GM23248 (cell line): ENCODE data around the gene HSBP1L1. TPM values are rescaled to one million over a fixed set of nuclear protein-coding genes. Genes with fewer than 3 reads are reported as not detected.

ENCODE experiments used
- DNase-seq: peaks from one replicate; pipeline ENCODE4 v3.0.0-alpha.2; 2015
- H2AFZ ChIP-seq: fragments of 200-600 bp; sonication (generic); 2 replicates; pipeline ENCODE4 v1.6.1; 2016; ENCODE audit warnings: antibody characterized with exemption
- H3F3A ChIP-seq: fragments of 200-600 bp; sonication (generic); 2 replicates; pipeline ENCODE4 v1.6.1; 2016; ENCODE audit warnings: mild to moderate bottlenecking, antibody characterized with exemption, mixed run types; ENCODE audit not compliant: insufficient read depth
- H3K27ac ChIP-seq: fragments of 200-600 bp; sonication (generic); 2 replicates; pipeline ENCODE4 v1.5.1; 2016; ENCODE audit warnings: mild to moderate bottlenecking
- H3K27me3 ChIP-seq: fragments of 200-600 bp; sonication (generic); replicated peaks from 2 replicates; pipeline ENCODE4 v1.6.1; 2016; ENCODE audit warnings: mild to moderate bottlenecking; ENCODE audit not compliant: insufficient read depth
- H3K36me3 ChIP-seq: fragments of 200-600 bp; sonication (generic); 2 replicates; pipeline ENCODE4 v1.6.1; 2016; ENCODE audit warnings: low read depth, mild to moderate bottlenecking
- H3K4me1 ChIP-seq: fragments of 200-600 bp; sonication (generic); 2 replicates; pipeline ENCODE4 v1.6.1; 2016; ENCODE audit warnings: mild to moderate bottlenecking; ENCODE audit not compliant: insufficient read depth
- H3K4me2 ChIP-seq: fragments of 200-600 bp; sonication (generic); one replicate; pipeline ENCODE4 v1.6.1; 2016; ENCODE audit warnings: mild to moderate bottlenecking; ENCODE audit not compliant: unreplicated experiment
- H3K4me3 ChIP-seq: fragments of 200-600 bp; sonication (generic); 2 replicates; pipeline ENCODE4 v1.5.1; 2016; ENCODE audit warnings: mild to moderate bottlenecking
- H3K79me2 ChIP-seq: fragments of 200-600 bp; sonication (generic); 2 replicates; pipeline ENCODE4 v1.6.1; 2016; ENCODE audit warnings: mild to moderate bottlenecking; ENCODE audit not compliant: insufficient read depth
- H3K9ac ChIP-seq: fragments of 200-600 bp; sonication (generic); 2 replicates; pipeline ENCODE4 v1.6.1; 2016; ENCODE audit warnings: mild to moderate bottlenecking
- H3K9me2 ChIP-seq: fragments of 200-600 bp; sonication (generic); 2 replicates; pipeline ENCODE4 v1.6.1; 2016; ENCODE audit warnings: mixed run types, mild to moderate bottlenecking, moderate library complexity; ENCODE audit not compliant: insufficient read depth
- H3K9me3 ChIP-seq: fragments of 200-600 bp; sonication (generic); one replicate; pipeline ENCODE4 v1.6.1; 2017; ENCODE audit warnings: low read depth
- H4K20me1 ChIP-seq: fragments of 200-600 bp; sonication (generic); 2 replicates; pipeline ENCODE4 v1.6.0; 2016; ENCODE audit not compliant: insufficient read depth
- EZH2 ChIP-seq: fragments of 200-600 bp; sonication (generic); IDR thresholded peaks from 2 replicates; pipeline ENCODE4 v1.6.1; 2018; ENCODE audit warnings: antibody characterized with exemption, mild to moderate bottlenecking; ENCODE audit not compliant: insufficient read depth, poor library complexity, severe bottlenecking
- EZH2phosphoT487 ChIP-seq: fragments of 200-600 bp; sonication (generic); IDR thresholded peaks from 2 replicates; pipeline ENCODE4 v1.6.1; 2018; ENCODE audit warnings: antibody characterized with exemption, moderate library complexity, mild to moderate bottlenecking, low read depth; ENCODE audit not compliant: insufficient read depth
- WGBS, 2 experiments: methylation state at CpG; one replicate each; pipeline ENCODE4 v1.1.6; 2015 to 2017; ENCODE audit warnings: low lambda C conversion rate in 2 of 2, low coverage in 1 of 2; ENCODE audit errors: missing lambda C conversion rate in 2 of 2; 5-methylcytosine and 5-hydroxymethylcytosine counted together
- in situ Hi-C: fragments of 300-500 bp; cut with MboI; formaldehyde crosslinking; loops from 2 replicates; pipeline ENCODE4 v1.15.0; 2020
- polyA plus RNA-seq: library from polyadenylated mRNA; unstranded; fragments of >200 nt; fragmentation: Nextera tagmentation; extraction: Ambion mirVana; gene quantifications from 2 replicates; pipeline ENCODE4 v1.2.1, GENCODE V29; 2016
- total RNA-seq: library from RNA; depleted of rRNA; stranded (reverse); fragments of >200 nt; shearing (Covaris generic); gene quantifications from 2 replicates; pipeline ENCODE4 v1.2.3, GENCODE V29; 2014; rRNA removed

HSBP1L1 gene
- total RNA-seq (6.8 and 17.8 TPM in 2 replicates), polyA plus RNA-seq (27.0 and 28.7 TPM in 2 replicates)

GRCh38 chr18:79964330-79965118 is at the start of gene HSBP1L1:
HSBP1L1 (plus strand) TSS chr18:79964643; CDS start chr18:79964736, 93 bp downstream.
- WGBS, 2 experiments: 5 to 6% methylated on average over 27 to 37 of the region's 73 CpGs
- Histone ChIP-seq H3F3A (peaks cover 16% of the 10 kb centered on the region), H3K9me3 (no peaks in the 10 kb centered on the region), H3K9me2 (no peaks in the 10 kb centered on the region), H3K4me3 (peak within 1 kb of the TSS; percentile 87), H3K36me3 (no peaks in the 10 kb centered on the region), H3K27ac (peak within 1 kb of the TSS; percentile 68), H3K4me1 (peaks cover 28% of the 10 kb centered on the region), H2AFZ (peak within 1 kb of the TSS; percentile 71), H4K20me1 (no peaks in the 10 kb centered on the region), H3K9ac (peak within 1 kb of the TSS; percentile 92), H3K27me3 (no peaks in the 10 kb centered on the region), H3K79me2 (0 out of 2 replicates have a peak, but pooled peaks cover 9% of the 10 kb centered on the region), H3K4me2 (peak within 1 kb of the TSS; percentile 92)
- in situ Hi-C loops: no loop called here
- peak; percentile 81 for DNase-seq
- TF ChIP-seq EZH2 (no peak), EZH2phosphoT487 (no peak)

GRCh38 chr18:79915161-79916127 is 49.0 kb upstream of the HSBP1L1 start:
- WGBS, 2 experiments: 98% methylated on average over 31 to 50 of the region's 50 CpGs

GRCh38 chr18:79916128-79916494 is 48.3 kb upstream of the HSBP1L1 start:
- Histone ChIP-seq H2AFZ (no peak overlapping the region), H3K79me2 (no peaks in the 10 kb centered on the region), H3K27ac (no peak overlapping the region), H3K27me3 (no peaks in the 10 kb centered on the region), H3K4me1 (no peaks in the 10 kb centered on the region), H3K9me2 (no peaks in the 10 kb centered on the region), H3K4me3 (no peak overlapping the region), H3F3A (no peaks in the 10 kb centered on the region), H3K9ac (no peak overlapping the region), H3K4me2 (no peak overlapping the region), H3K9me3 (no peaks in the 10 kb centered on the region), H3K36me3 (no peaks in the 10 kb centered on the region), H4K20me1 (no peaks in the 10 kb centered on the region)
- in situ Hi-C loops: no loop called here
- 80 to 93% methylated on average over 9 to 26 of the region's 26 CpGs for WGBS, 2 experiments
- TF ChIP-seq EZH2phosphoT487 (no peak), EZH2 (no peak)
- DNase-seq: no peak

More at GRCh38 chr18:79915161-79916127, 49.0 kb upstream of the HSBP1L1 start:
- Histone ChIP-seq H3K4me2 (no peak overlapping the region), H3K27ac (no peak overlapping the region), H4K20me1 (no peaks in the 10 kb centered on the region), H3K4me3 (no peak overlapping the region), H3K9ac (no peak overlapping the region), H2AFZ (no peak overlapping the region), H3K79me2 (peaks cover 5% of the 10 kb centered on the region; the same call in 1 of the 2 replicates), H3K9me2 (no peaks in the 10 kb centered on the region), H3K4me1 (no peaks in the 10 kb centered on the region), H3K27me3 (no peaks in the 10 kb centered on the region), H3K9me3 (no peaks in the 10 kb centered on the region), H3F3A (no peaks in the 10 kb centered on the region), H3K36me3 (no peaks in the 10 kb centered on the region)
- DNase-seq: no peak
- in situ Hi-C loops: no loop called here
- TF ChIP-seq EZH2phosphoT487: no peak
- no peak for TF ChIP-seq EZH2

DNA sequence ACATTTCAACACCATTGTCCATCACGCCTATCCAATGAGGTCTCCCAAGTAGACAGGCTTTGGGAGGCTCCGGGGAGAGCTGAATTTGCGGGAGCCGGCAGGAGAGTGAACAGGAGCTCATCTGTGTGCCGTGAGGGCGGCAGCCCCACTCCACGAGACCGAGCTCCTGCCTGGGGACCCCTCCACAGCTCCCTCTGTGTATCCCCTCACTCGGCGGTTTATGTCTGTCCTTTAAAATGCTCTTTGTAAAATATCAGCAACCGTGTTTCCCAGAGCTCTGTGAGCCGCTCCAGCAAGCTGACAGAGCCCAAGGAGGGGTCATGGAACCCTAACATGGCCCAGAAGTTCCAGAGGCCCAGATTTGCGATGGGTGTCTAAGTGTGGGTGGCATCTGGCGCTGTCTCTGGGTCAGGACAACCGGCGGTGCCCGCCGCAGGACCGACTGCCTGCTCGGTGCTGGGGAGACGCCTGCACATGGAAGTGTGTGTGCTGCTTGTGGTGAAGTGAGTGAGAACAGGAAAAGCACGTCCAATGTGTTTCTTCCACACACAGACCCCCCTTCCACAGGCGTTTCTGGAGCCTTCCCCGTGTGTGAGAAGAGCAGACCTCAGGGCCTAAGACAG is 47.8 kb upstream of the HSBP1L1 start:
- no peak overlapping the region for H3K27ac ChIP-seq
- H3K4me1 ChIP-seq: no peaks in the 10 kb centered on the region
- TF ChIP-seq EZH2phosphoT487: no peak
- H3K9me2 ChIP-seq: no peaks in the 10 kb centered on the region
- no peaks in the 10 kb centered on the region for H3K36me3 ChIP-seq
- DNase-seq: no peak
- H3K79me2 ChIP-seq: no peaks in the 10 kb centered on the region
- H2AFZ ChIP-seq: no peak overlapping the region
- WGBS, 2 experiments: 99% methylated on average over 23 to 24 of the region's 24 CpGs
- in situ Hi-C loops: no loop called here
- no peaks in the 10 kb centered on the region for H3K9me3 ChIP-seq
- no peaks in the 10 kb centered on the region for H3K27me3 ChIP-seq
- H3F3A ChIP-seq: no peaks in the 10 kb centered on the region
- no peak overlapping the region for H3K9ac ChIP-seq
- no peak overlapping the region for H3K4me3 ChIP-seq
- no peak overlapping the region for H3K4me2 ChIP-seq
- no peaks in the 10 kb centered on the region for H4K20me1 ChIP-seq
